ENCODE results near the gene IL5.

The IL5 gene

DNA sequence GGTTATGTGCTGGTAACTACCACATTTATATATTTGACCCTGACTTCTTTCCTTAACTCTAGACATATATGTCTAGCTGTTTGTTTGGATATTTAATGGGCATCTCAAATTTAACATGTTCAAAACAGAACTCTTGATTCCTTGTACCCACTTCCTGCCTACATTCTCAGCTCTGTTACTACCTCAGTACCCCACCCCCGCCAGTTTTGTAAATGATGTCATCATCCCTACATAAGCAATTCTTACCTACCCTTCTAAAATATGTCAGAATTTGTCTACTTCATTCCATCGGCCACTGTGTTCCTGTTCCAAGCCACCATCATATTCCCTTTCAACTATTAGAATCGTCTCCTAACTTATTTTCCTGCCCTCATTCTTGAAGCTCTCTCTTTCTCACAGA lies 18.3 kb upstream of the IL5 start:
- Histone ChIP-seq H3K27ac (ENCODE audit: low read length) (no peak overlapping the region), H3K27me3 (ENCODE audit: low read depth, low read length) (no peaks in the 10 kb centered on the region), H3K9ac (ENCODE audit: low read length) (no peak overlapping the region), H3K4me3 (ENCODE audit: low read length) (no peak overlapping the region), H3K4me1 (ENCODE audit: low read length) (peaks cover 16% of the 10 kb centered on the region), H3K36me3 (replicated peaks; ENCODE audit: low read depth, low read length) (peaks cover 25% of the 10 kb centered on the region), H2AFZ (ENCODE audit: low read depth, low read length) (no peak overlapping the region), H3K9me3 (ENCODE audit: insufficient read depth, low read length) (no peaks in the 10 kb centered on the region), H4K20me1 (ENCODE audit: insufficient read depth, low read length) (peaks cover 4% of the 10 kb centered on the region; the same call in 1 of the 2 replicates), H3K79me2 (ENCODE audit: low read length) (peaks cover 56% of the 10 kb centered on the region), H3K4me2 (ENCODE audit: low read length) (no peak overlapping the region)
- TF ChIP-seq CTCF (IDR thresholded peaks at IDR 0.05; ENCODE audit: low read depth, low read length) (no peak), EZH2phosphoT487 (IDR thresholded peaks at IDR 0.05; ENCODE audit: low read depth) (no peak)

DNA sequence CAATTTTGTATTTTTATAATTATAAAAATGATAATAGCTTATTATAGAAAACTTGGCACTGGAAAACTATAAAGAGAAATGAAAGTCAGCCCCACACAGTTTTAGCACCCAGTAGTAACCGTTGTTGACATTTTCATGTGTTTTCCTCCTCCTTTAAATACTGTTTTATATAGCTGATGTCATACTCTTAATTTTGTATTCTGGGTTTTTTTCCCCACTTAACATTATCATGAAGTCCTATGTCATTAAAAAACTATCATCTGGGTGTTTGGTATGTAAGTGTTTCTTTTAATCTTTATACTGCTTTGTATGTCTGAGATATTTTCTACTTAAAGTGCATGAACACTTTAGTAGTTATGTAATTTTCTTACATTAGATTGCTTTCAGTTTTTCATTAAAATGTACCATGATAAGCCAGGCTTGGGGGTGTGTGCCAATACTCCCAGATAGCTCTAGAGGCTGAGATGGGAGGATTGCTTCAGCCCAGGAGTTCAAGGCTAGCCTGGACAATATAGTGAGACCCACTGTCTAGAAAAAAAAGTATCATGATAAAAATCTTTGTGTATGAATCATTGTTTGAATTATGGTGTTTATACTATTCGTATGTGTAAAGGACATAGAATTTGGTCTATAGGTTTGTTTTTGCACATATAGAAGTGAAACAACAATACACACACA lies 16.2 kb upstream of the IL5 start:
- H4K20me1 ChIP-seq (ENCODE audit: insufficient read depth, low read length) = peaks cover 4% of the 10 kb centered on the region; the same call in 1 of the 2 replicates
- H2AFZ ChIP-seq (ENCODE audit: low read depth, low read length) = no peak overlapping the region
- no peaks in the 10 kb centered on the region for H3K27me3 ChIP-seq (ENCODE audit: low read depth, low read length)
- no peak for TF ChIP-seq EZH2phosphoT487 (IDR thresholded peaks at IDR 0.05; ENCODE audit: low read depth)
- TF ChIP-seq CTCF (IDR thresholded peaks at IDR 0.05; ENCODE audit: low read depth, low read length) = no peak
- H3K36me3 ChIP-seq (replicated peaks; ENCODE audit: low read depth, low read length) = peaks cover 25% of the 10 kb centered on the region
- no peak overlapping the region for H3K9ac ChIP-seq (ENCODE audit: low read length)
- H3K27ac ChIP-seq (ENCODE audit: low read length) = no peak overlapping the region
- H3K9me3 ChIP-seq (ENCODE audit: insufficient read depth, low read length) = no peaks in the 10 kb centered on the region
- peaks cover 14% of the 10 kb centered on the region for H3K4me1 ChIP-seq (ENCODE audit: low read length)
- H3K79me2 ChIP-seq (ENCODE audit: low read length) = peaks cover 53% of the 10 kb centered on the region
- no peak overlapping the region for H3K4me3 ChIP-seq (ENCODE audit: low read length)
- H3K4me2 ChIP-seq (ENCODE audit: low read length) = no peak overlapping the region

- Histone ChIP-seq H3K4me2 (ENCODE audit: low read length) (peak overlapping the region; percentile 90), H3K27ac (ENCODE audit: low read length) (peak overlapping the region; percentile 65), H3K79me2 (ENCODE audit: low read length) (peaks cover 49% of the 10 kb centered on the region), H3K27me3 (ENCODE audit: low read depth, low read length) (no peaks in the 10 kb centered on the region), H3K9me3 (ENCODE audit: insufficient read depth, low read length) (no peaks in the 10 kb centered on the region), H3K36me3 (replicated peaks; ENCODE audit: low read depth, low read length) (peaks cover 21% of the 10 kb centered on the region), H3K9ac (ENCODE audit: low read length) (peak overlapping the region; percentile 95), H3K4me1 (ENCODE audit: low read length) (peaks cover 14% of the 10 kb centered on the region), H3K4me3 (ENCODE audit: low read length) (peak overlapping the region; percentile 99), H2AFZ (ENCODE audit: low read depth, low read length) (peak overlapping the region; percentile 62), H4K20me1 (ENCODE audit: insufficient read depth, low read length) (peaks cover 2% of the 10 kb centered on the region; the same call in 1 of the 2 replicates)
- TF ChIP-seq EZH2phosphoT487 (IDR thresholded peaks at IDR 0.05; ENCODE audit: low read depth) (no peak), CTCF (IDR thresholded peaks at IDR 0.05; ENCODE audit: low read depth, low read length) (no peak)
These were observed 14.3 kb upstream of the IL5 start for GRCh38 chr5:132557478-132558172.

DNA sequence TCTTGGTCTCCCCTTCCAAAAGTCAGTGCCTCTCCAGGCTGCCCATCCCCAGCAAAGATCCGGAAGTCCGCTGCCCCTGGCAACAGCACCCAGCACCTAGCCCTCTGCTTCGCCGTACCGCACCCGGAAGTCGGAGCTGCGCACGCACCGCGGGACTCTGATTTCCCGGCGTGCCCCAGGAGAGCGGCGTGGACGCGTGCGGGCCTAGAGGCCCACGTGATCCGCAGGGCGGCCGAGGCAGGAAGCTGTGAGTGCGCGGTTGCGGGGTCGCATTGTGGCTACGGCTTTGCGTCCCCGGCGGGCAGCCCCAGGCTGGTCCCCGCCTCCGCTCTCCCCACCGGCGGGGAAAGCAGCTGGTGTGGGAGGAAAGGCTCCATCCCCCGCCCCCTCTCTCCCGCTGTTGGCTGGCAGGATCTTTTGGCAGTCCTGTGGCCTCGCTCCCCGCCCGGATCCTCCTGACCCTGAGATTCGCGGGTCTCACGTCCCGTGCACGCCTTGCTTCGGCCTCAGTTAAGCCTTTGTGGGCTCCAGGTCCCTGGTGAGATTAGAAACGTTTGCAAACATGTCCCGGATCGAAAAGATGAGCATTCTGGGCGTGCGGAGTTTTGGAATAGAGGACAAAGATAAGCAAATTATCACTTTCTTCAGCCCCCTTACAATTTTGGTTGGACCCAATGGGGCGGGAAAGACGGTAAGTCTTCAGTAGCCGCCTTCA lies 13.6 kb upstream of the IL5 start, which contains the start of gene RAD50:
Gene RAD50 (plus strand): TSS at position 215 of the 715 bp plus-strand sequence. CDS start 348 bp downstream, at position 563.
- peak within 1 kb of the TSS; percentile 95 for H3K9ac ChIP-seq (ENCODE audit: low read length)
- TF ChIP-seq EZH2phosphoT487 (IDR thresholded peaks at IDR 0.05; ENCODE audit: low read depth) = no peak
- no peak for TF ChIP-seq CTCF (IDR thresholded peaks at IDR 0.05; ENCODE audit: low read depth, low read length)
- H3K79me2 ChIP-seq (ENCODE audit: low read length) = peaks cover 44% of the 10 kb centered on the region
- H4K20me1 ChIP-seq (ENCODE audit: insufficient read depth, low read length) = no peaks in the 10 kb centered on the region
- H3K4me3 ChIP-seq (ENCODE audit: low read length) = peak within 1 kb of the TSS; percentile 99
- H2AFZ ChIP-seq (ENCODE audit: low read depth, low read length) = peak within 1 kb of the TSS; percentile 87
- H3K36me3 ChIP-seq (replicated peaks; ENCODE audit: low read depth, low read length) = peaks cover 17% of the 10 kb centered on the region
- peak within 1 kb of the TSS; percentile 90 for H3K4me2 ChIP-seq (ENCODE audit: low read length)
- peaks cover 14% of the 10 kb centered on the region for H3K4me1 ChIP-seq (ENCODE audit: low read length)
- H3K9me3 ChIP-seq (ENCODE audit: insufficient read depth, low read length) = no peaks in the 10 kb centered on the region
- no peaks in the 10 kb centered on the region for H3K27me3 ChIP-seq (ENCODE audit: low read depth, low read length)
- H3K27ac ChIP-seq (ENCODE audit: low read length) = peak within 1 kb of the TSS; percentile 65

Measured in OCI-LY3 (cell line).